AG09319 (cell line): ENCODE measurements around the gene PWP2.
"Not testable (repeated sequence)": the region's sequence is repeated elsewhere in the genome, so short reads cannot be mapped to it uniquely, and the experiment has no call there.

Experiments used
- DNase-seq: peaks from one replicate; pipeline ENCODE4 v3.0.0-alpha.2; 2010; ENCODE audit warnings: low read depth; ENCODE audit errors: extremely low read depth
- CTCF ChIP-seq: IDR thresholded peaks from 2 replicates; pipeline ENCODE4 v1.5.1; 2011; ENCODE audit warnings: low read depth, mild to moderate bottlenecking, inconsistent platforms, low read length, moderate library complexity

The PWP2 gene

GRCh38 chr21:44089001-44089911 is 17.9 kb upstream of the PWP2 start:
- no peak for TF ChIP-seq CTCF
- no peak for DNase-seq

GRCh38 chr21:44090325-44090724 is 16.9 kb upstream of the PWP2 start:
- no peak for DNase-seq
- TF ChIP-seq CTCF = no peak

- DNase-seq = no peak
- TF ChIP-seq CTCF = no peak
These were observed 15.0 kb upstream of the PWP2 start for GRCh38 chr21:44092211-44092610.

- no peak for DNase-seq
- no peak for TF ChIP-seq CTCF
These were observed 13.4 kb upstream of the PWP2 start for GRCh38 chr21:44093761-44094160.

GRCh38 chr21:44094832-44095231 is 12.4 kb upstream of the PWP2 start:
- TF ChIP-seq CTCF = no peak
- no peak for DNase-seq

- DNase-seq = not testable (repeated sequence)
These were observed 8.7 kb upstream of the PWP2 start for GRCh38 chr21:44098507-44098906.

- DNase-seq = not testable (repeated sequence)
These were observed 8.2 kb upstream of the PWP2 start for GRCh38 chr21:44098964-44099363.

GRCh38 chr21:44107589-44107988 is 390 bp downstream of the PWP2 start:
- DNase-seq = not testable (repeated sequence)

GRCh38 chr21:44113702-44114371 is 6.6 kb downstream of the PWP2 start:
- DNase-seq = not testable (repeated sequence)

- not testable (repeated sequence) for DNase-seq
These were observed 14.9 kb downstream of the PWP2 start for GRCh38 chr21:44122131-44122530.

GRCh38 chr21:44127827-44128226 is 20.6 kb downstream of the PWP2 start:
- DNase-seq = not testable (repeated sequence)

- not testable (repeated sequence) for DNase-seq
These were observed 26.5 kb downstream of the PWP2 start for GRCh38 chr21:44133715-44134057.

- not testable (repeated sequence) for DNase-seq
These were observed 27.5 kb downstream of the PWP2 start for GRCh38 chr21:44134732-44135131.

GRCh38 chr21:44138039-44138438 is 30.8 kb downstream of the PWP2 start:
- not testable (repeated sequence) for DNase-seq
